ENCODE data around the gene WDR62. TPM values are rescaled to one million over a fixed set of nuclear protein-coding genes. Genes with fewer than 3 reads are reported as not detected.

The WDR62 gene
- polyA plus RNA-seq, 1 donor (not counting 4 experiments of a cell fraction or from before 2014, with no cell fraction given): 2.3 TPM

- Histone ChIP-seq H3K79me2 (ENCODE audit: control insufficient read depth, insufficient read depth, low read length) (peaks cover 15% of the 10 kb centered on the region), H4K20me1 (ENCODE audit: control insufficient read depth, extremely low read depth, insufficient read depth, low read length) (peaks cover 3% of the 10 kb centered on the region), H3K9me1 (ENCODE audit: control insufficient read depth, extremely low read depth, insufficient read depth, low read length) (no peaks in the 10 kb centered on the region), H3K4me1 (ENCODE audit: control insufficient read depth, extremely low read depth, insufficient read depth, low read length) (peaks cover 10% of the 10 kb centered on the region), H3K36me3 (ENCODE audit: control insufficient read depth in 2 of 2, extremely low read depth in 1 of 2, insufficient read depth in 2 of 2, low read length in 2 of 2) (peaks cover 7 to 14% of the 10 kb centered on the region in 2 experiments), H3K4me3 (ENCODE audit: control insufficient read depth in 2 of 3, extremely low read depth in 1 of 3, insufficient read depth in 2 of 3, low read depth in 1 of 3, low read length in 3 of 3) (no peak overlapping the region), H3K4me2 (ENCODE audit: control insufficient read depth, extremely low read depth, insufficient read depth, low read depth, low read length) (no peak overlapping the region), H2AFZ (ENCODE audit: control insufficient read depth, low read length) (no peak overlapping the region), H3K9ac (ENCODE audit: control insufficient read depth, extremely low read depth, insufficient read depth, low read length) (no peak overlapping the region), H3K27me3 (ENCODE audit: control insufficient read depth, extremely low read depth, insufficient read depth, low read length) (no peaks in the 10 kb centered on the region), H3K27ac (ENCODE audit: control insufficient read depth, insufficient read depth, low read length) (no peak overlapping the region), H3K9me3 (ENCODE audit: control insufficient read depth, low read depth, low read length) (no peaks in the 10 kb centered on the region)
- DNase-seq (ENCODE audit: low read depth, low spot score) (no peak), FAIRE-seq (no peak)
- dilution Hi-C loops (cut with MboI; ENCODE audit: extremely low pct_ligation_motif_present, low sequenced_read_pairs): no loop called here
- TF ChIP-seq CTCF (optimal IDR thresholded peaks at IDR 0.05 in 1 of 3, IDR thresholded peaks at IDR 0.05 in 1 of 3, conservative IDR thresholded peaks at IDR 0.05 in 1 of 3; ENCODE audit: extremely low read depth in 1 of 3, insufficient read depth in 2 of 3, low read length in 3 of 3): no peak
- TF ChIP-seq EZH2 (IDR thresholded peaks at IDR 0.05; ENCODE audit: low read length): no peak
These were observed 58.0 kb downstream of the WDR62 start for GRCh38 chr19:36112678-36113077.

DNA sequence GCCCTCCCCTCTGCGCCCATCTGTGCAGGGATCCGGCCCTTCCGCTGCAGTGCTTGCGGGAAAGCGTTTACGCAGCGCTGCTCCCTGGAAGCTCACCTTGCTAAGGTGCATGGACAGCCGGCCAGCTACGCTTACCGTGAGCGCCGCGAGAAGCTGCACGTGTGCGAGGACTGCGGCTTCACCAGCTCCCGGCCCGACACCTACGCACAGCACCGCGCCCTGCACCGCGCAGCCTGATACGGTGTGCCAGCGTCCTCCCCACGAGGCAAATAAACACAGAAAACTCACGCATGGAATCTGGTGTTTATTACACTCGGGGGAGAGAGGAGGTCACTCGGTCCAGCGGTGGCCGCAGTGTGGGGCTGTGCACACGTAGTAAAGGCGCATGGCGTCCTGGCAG, 58.7 kb downstream of the WDR62 start:
- dilution Hi-C loops (cut with MboI; ENCODE audit: extremely low pct_ligation_motif_present, low sequenced_read_pairs): no loop called here
- H3K27me3 ChIP-seq (ENCODE audit: control insufficient read depth, extremely low read depth, insufficient read depth, low read length): no peaks in the 10 kb centered on the region
- no peak for TF ChIP-seq CTCF (optimal IDR thresholded peaks at IDR 0.05 in 1 of 3, IDR thresholded peaks at IDR 0.05 in 1 of 3, conservative IDR thresholded peaks at IDR 0.05 in 1 of 3; ENCODE audit: extremely low read depth in 1 of 3, insufficient read depth in 2 of 3, low read length in 3 of 3)
- H3K36me3 ChIP-seq (ENCODE audit: control insufficient read depth in 2 of 2, extremely low read depth in 1 of 2, insufficient read depth in 2 of 2, low read length in 2 of 2): peaks cover 13 to 16% of the 10 kb centered on the region in 2 experiments
- peaks cover 10% of the 10 kb centered on the region for H3K4me1 ChIP-seq (ENCODE audit: control insufficient read depth, extremely low read depth, insufficient read depth, low read length)
- peaks cover 19% of the 10 kb centered on the region for H3K79me2 ChIP-seq (ENCODE audit: control insufficient read depth, insufficient read depth, low read length)
- H3K27ac ChIP-seq (ENCODE audit: control insufficient read depth, insufficient read depth, low read length): no peak overlapping the region
- no peak overlapping the region for H2AFZ ChIP-seq (ENCODE audit: control insufficient read depth, low read length)
- DNase-seq (ENCODE audit: low read depth, low spot score): no peak
- no peak for FAIRE-seq
- peaks cover 3% of the 10 kb centered on the region for H4K20me1 ChIP-seq (ENCODE audit: control insufficient read depth, extremely low read depth, insufficient read depth, low read length)
- H3K9ac ChIP-seq (ENCODE audit: control insufficient read depth, extremely low read depth, insufficient read depth, low read length): peak overlapping the region; percentile 93
- H3K9me1 ChIP-seq (ENCODE audit: control insufficient read depth, extremely low read depth, insufficient read depth, low read length): no peaks in the 10 kb centered on the region
- peak overlapping the region; percentile 97 for H3K4me2 ChIP-seq (ENCODE audit: control insufficient read depth, extremely low read depth, insufficient read depth, low read depth, low read length)
- H3K4me3 ChIP-seq (ENCODE audit: control insufficient read depth in 2 of 3, extremely low read depth in 1 of 3, insufficient read depth in 2 of 3, low read depth in 1 of 3, low read length in 3 of 3): peak overlapping the region; percentile 83 to 97 (median 94)
- H3K9me3 ChIP-seq (ENCODE audit: control insufficient read depth, low read depth, low read length): no peaks in the 10 kb centered on the region
